ENCODE measurements around the gene SGO2.
"Not testable (repeated sequence)": the region's sequence is repeated elsewhere in the genome, so short reads cannot be mapped to it uniquely, and the experiment has no call there.

SGO2 gene

DNA sequence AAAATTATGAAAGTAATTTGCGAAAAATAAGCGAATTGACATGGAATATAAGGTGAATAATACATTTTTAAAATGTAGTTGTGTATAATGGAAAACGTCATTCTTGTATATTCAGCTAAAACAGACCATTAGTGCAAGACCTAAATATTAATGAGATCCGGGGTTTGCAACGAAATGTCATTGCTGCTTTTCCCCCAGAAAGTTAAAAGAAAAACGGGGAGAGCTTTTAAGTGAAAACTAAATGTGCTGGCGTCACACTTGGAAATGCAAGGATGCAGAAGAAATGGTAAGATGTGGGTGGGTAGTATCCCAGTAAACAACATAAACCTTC lies 491 bp upstream of the SGO2 start:
- no peak for DNase-seq

GRCh38 chr2:200528228-200528627 lies 2.2 kb downstream of the SGO2 start:
- no peak for DNase-seq

DNA sequence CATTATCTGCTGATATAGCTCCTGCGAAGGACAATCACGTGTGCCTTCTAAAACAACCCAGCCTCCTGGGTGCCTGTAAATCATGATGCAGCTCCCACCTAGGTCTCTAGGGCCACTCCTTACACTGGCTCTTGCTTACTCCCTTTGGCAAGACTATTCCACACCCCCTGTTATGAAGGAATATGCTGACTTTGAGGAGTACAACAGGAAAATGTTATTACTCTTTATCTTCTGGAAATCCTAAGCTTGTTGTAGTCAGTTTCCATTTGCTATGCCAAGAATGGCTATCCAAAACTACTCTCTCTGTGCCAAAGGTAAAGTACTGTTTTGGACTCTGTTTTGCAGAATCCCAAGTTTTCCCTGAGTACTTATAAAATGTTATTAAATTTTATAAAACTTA lies 7.7 kb downstream of the SGO2 start:
- no peak for DNase-seq

- DNase-seq, result no peak
Observed at GRCh38 chr2:200534572-200534971, 8.6 kb downstream of the SGO2 start.

DNA sequence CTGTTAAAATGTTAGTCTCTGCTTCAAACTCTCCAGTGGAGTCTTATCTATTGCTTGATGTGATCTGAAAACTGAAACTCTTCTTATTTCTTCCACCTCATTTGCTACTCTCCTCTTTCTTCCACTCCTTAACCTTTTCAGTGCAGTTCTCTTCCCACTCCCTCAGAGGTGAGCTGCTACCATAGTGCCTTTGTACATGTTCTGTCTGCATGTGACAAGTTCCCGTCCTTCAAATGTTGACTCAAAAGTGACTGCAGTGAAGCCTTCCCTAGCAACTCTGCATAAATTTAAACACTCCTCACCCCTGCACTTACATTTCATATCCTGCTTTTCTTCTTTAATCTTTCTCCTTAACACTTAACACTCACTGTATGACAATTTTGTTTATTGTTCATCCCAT lies 12.1 kb downstream of the SGO2 start:
- DNase-seq, result no peak

GRCh38 chr2:200540793-200541192 lies 14.8 kb downstream of the SGO2 start:
- no peak for DNase-seq

GRCh38 chr2:200566596-200566995 lies 40.6 kb downstream of the SGO2 start:
- not testable (repeated sequence) for DNase-seq

GRCh38 chr2:200567932-200568331 lies 41.9 kb downstream of the SGO2 start:
- DNase-seq, result no peak

- no peak for DNase-seq
Observed at GRCh38 chr2:200575957-200576356, 50.0 kb downstream of the SGO2 start.

GRCh38 chr2:200577027-200577426 lies 51.0 kb downstream of the SGO2 start:
- DNase-seq, result no peak

DNA sequence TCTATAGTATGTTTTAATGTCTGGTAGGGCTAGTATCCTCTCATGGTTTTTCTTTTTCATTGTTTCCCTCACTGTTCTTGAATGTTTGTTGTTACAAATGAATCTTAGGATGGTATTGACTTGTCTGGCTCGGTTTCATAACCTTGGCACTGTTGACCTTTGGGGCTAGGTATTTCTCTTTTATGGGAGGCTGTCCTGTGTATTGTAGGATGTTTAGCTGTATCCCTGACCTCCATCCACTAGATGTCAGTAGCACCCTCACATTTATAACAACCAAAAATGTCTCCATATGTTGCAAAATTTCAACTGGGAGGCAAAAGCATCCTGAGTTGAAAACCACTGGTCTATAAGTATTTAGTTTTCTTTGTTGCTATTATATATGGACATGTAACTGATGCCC lies 52.8 kb downstream of the SGO2 start:
- no peak for DNase-seq

- no peak for DNase-seq
Observed at GRCh38 chr2:200584639-200585038, 58.6 kb downstream of the SGO2 start.

- no peak for DNase-seq
Observed at GRCh38 chr2:200585340-200585729, 59.3 kb downstream of the SGO2 start.

GRCh38 chr2:200585730-200586643 lies 60.0 kb downstream of the SGO2 start, which contains the start of gene AOX1:
AOX1 (plus strand) TSS chr2:200586014; CDS start chr2:200586109, 95 bp downstream.
- peak; percentile 3 for DNase-seq

DNA sequence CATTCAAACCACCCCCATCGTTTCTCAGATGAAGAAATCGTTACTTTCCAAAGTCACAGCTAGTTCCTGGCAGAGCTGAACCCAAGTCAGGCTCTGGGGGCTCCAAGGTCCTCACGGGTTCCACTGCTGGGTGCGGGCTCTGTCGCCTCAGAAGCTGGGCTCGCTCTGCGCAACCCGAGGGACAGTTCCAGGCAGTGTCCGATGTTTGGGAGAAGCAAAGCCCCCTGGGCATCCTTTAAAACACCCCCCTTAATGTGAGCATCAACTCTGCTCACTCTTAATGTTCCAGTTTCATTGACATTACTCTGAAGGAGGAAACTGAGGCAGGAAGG lies 60.6 kb downstream of the SGO2 start:
- DNase-seq, result no peak

GRCh38 chr2:200587007-200587616 lies 61.1 kb downstream of the SGO2 start:
- no peak for DNase-seq

DNA sequence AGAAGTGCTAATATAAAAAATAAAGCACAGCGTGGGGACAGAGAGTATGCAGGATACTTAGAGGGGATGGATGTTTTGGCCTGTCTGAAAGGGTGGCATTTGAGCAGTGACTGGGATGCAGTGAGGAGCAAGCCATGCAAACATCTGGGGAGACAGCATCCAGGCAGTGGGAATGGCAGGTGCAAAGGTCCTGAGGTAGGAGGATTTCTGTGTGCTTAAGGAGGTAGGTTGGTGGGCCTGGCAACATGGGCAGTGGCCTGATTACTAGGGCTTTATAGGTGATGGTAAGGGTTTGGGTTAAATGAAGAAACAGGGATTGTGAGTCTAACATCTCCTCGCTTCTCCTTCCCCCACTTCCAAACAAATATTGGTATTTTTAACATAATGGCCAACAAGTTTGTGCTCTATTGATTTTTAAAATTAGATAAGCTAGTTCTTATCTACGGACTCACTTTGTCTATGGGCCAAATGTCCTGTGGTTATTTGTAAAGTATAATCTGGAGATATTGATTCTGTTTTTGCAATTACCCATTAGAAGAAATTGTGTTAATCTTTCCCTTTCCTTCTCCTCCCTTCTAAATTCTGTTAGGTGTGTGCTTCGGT lies 62.2 kb downstream of the SGO2 start:
- no peak for DNase-seq

DNA sequence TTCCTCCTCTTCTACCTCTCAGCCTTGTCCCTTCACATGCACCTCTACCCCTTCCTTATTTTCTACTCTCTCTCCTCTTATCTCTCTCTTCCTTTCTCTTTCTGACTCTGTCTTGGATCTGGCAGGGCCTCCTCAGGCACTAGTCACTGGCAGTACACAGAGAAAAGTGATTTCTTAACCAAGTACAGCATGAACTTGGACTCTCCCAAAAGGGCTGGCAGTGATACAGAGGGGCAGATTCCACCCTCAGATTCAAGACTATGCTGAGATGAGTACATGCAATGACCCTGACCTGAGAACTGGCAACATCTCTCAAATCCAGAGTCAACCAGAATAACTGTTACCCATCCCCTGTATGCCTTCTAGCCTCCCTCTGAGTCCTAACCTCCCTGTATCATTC lies 64.1 kb downstream of the SGO2 start:
- DNase-seq, result no peak

DNA sequence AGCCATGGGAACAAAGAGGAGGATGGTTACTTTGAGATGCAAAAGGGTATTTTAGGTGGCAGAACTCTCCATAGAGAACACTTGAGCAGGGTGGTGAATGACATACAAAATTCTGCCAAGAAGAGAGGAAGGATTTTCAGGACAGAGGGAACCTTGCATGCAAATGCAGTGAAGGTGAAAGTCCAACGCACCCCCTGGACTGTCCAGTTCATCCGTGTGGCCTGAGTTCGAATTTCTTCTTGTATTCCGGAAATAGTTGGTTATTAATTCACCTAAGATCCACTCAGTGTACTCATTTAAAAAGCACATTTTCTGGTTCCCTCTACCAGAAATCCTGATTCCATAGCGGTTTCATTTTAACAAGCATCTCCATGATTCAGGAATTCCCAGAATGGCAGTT lies 65.3 kb downstream of the SGO2 start:
- no peak for DNase-seq

DNA sequence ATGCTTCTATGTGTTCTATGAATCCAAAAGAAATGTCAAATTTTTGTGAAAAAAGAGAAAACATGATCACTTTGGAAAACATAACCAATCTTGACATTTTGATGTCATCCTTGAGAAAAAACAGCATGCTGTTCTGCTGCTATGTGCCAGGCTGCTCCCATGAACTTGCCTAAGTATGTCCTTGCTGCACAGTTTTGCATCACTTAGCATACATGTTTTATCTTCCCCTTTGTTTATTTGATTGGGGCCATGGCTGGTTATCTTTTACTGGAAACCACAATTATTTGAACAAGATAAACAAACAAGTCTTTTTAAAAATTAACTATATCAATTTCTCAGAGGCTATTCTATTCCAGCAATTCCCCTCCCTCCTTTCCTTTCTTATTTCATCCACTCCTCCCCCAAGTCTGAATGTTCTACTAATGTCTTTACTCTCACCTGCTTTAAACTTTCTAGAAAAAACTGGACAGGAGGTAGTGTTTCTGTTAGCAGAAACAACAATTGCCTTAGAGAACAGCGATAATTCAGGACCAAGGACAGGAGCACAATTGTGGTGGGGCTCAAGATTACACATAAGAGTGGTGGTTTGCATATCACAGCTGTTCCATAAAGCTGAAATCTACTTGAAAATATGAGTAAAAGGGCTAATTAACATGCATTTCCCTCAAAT lies 66.5 kb downstream of the SGO2 start:
- no peak for DNase-seq

- DNase-seq, result no peak
Observed at GRCh38 chr2:200593905-200594304, 67.9 kb downstream of the SGO2 start.

- DNase-seq, result no peak
Observed at GRCh38 chr2:200595913-200596312, 69.9 kb downstream of the SGO2 start.

DNA sequence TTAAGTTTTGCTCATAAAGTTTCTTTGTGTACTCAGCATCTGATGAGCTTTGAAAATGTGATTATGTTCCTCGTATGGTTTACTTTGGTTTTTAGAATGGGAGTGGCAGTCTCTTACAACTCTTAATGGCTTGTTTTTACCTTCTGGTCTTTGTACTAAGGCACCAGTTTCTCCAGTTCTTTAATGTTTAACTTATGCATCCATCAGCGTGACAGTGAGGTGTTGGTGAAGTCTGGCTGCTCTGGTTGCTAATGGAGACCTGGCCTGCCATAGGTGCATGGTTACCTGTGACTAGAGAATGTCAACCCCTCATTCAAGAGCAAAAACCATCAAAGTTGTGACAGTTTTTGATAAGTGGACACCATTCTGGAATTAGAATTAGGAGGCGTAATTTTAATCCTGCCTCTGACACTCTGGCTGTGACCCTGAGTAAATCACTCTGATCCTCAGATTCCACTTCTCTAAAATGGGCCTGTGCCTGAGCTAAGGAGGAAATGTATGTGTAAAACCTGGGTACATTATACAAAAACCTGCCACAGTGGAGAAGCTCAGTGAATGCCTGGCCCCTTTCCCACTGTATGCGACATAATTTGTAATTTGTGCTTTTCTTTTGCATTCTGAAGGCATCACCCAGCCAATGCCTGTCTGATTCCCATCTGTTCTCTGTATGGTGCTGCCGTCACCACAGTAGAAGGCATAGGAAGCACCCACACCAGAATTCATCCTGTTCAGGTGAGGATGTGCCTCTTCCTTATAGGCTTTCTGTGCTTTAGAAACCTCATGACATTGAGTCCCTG lies 71.0 kb downstream of the SGO2 start:
- DNase-seq, result no peak

Measured in activated CD4-positive, alpha-beta T cell treated with anti-CD3 and anti-CD28 coated beads, Interleukin-2, amount 50 U/mL, for 1 hour (primary cell).